ENCODE data around the gene SERPINE2.

The SERPINE2 gene

GRCh38 chr2:224040753-224041152 is 1.7 kb upstream of the SERPINE2 start:
- Histone ChIP-seq H3K9ac (ENCODE audit: low read depth, low read length) (no peak overlapping the region), H3K9me3 (replicated peaks; ENCODE audit: low read length) (no peaks in the 10 kb centered on the region), H3K36me3 (ENCODE audit: insufficient read depth, low read length) (peaks cover 4% of the 10 kb centered on the region), H3K4me3 (ENCODE audit: low read length) (no peak overlapping the region), H3K27me3 (ENCODE audit: control insufficient read depth, insufficient read depth, low read length) (no peaks in the 10 kb centered on the region), H3K4me2 (ENCODE audit: low read length) (no peak overlapping the region), H3K4me1 (ENCODE audit: control insufficient read depth, insufficient read depth, low read length) (peaks cover 16% of the 10 kb centered on the region)

DNA sequence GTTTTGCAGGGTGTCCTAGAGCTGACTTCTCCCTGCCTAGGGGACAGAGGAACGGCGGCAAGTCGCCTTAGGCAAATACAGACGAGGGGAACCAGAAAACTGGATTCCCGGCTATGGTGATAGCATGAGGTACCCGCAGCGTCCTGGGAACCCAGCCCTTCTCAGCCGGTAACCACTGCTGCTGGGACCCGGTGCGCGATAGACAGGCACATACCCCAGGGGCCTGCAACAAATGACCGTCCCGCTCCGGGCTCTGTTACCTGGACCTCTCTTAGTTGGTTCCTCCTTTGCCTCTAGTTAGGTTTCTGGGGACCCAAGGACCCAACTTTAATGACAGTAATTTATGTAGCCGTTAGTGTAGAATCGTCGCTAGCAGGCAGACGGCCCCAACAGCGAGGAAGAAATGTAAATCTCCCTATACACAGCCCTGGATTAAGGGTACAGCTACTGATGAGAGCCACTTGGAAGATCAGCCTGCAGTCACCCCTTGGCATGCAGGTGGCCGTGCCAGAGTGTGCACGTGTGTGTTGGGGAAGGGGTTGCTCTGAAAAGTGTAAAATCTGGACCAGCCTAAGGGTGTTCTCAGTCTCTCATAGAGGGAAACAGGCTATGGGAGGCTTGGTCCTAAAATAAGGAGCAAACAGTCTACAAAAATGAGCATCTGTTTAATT is 819 bp upstream of the SERPINE2 start:
- H3K4me1 ChIP-seq (ENCODE audit: control insufficient read depth, insufficient read depth, low read length): peaks cover 19% of the 10 kb centered on the region
- no peaks in the 10 kb centered on the region for H3K9me3 ChIP-seq (replicated peaks; ENCODE audit: low read length)
- peak overlapping the region; percentile 83 for H3K4me3 ChIP-seq (ENCODE audit: low read length)
- H3K4me2 ChIP-seq (ENCODE audit: low read length): peak overlapping the region; percentile 81
- no peaks in the 10 kb centered on the region for H3K27me3 ChIP-seq (ENCODE audit: control insufficient read depth, insufficient read depth, low read length)
- peaks cover 9% of the 10 kb centered on the region for H3K36me3 ChIP-seq (ENCODE audit: insufficient read depth, low read length)
- peak overlapping the region; percentile 81 for H3K9ac ChIP-seq (ENCODE audit: low read depth, low read length)

DNA sequence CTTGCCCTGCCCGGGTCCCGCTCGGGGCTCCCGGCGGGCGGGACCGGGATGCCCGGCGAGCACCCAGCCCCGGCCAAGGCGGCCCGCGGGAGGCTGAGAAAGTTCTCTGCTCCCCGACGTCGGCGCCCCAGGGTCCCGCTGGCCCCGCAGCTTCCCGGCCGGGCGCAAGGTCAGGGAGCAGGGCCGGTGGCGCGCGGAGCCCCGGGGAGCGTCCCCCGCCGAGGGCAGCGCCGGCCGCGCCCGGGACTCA is 331 bp downstream of the SERPINE2 start:
- H3K9me3 ChIP-seq (replicated peaks; ENCODE audit: low read length): no peaks in the 10 kb centered on the region
- peak overlapping the region; percentile 81 for H3K4me2 ChIP-seq (ENCODE audit: low read length)
- H3K36me3 ChIP-seq (ENCODE audit: insufficient read depth, low read length): peaks cover 12% of the 10 kb centered on the region
- H3K27me3 ChIP-seq (ENCODE audit: control insufficient read depth, insufficient read depth, low read length): no peaks in the 10 kb centered on the region
- peak overlapping the region; percentile 81 for H3K9ac ChIP-seq (ENCODE audit: low read depth, low read length)
- peak overlapping the region; percentile 83 for H3K4me3 ChIP-seq (ENCODE audit: low read length)
- H3K4me1 ChIP-seq (ENCODE audit: control insufficient read depth, insufficient read depth, low read length): peaks cover 19% of the 10 kb centered on the region

DNA sequence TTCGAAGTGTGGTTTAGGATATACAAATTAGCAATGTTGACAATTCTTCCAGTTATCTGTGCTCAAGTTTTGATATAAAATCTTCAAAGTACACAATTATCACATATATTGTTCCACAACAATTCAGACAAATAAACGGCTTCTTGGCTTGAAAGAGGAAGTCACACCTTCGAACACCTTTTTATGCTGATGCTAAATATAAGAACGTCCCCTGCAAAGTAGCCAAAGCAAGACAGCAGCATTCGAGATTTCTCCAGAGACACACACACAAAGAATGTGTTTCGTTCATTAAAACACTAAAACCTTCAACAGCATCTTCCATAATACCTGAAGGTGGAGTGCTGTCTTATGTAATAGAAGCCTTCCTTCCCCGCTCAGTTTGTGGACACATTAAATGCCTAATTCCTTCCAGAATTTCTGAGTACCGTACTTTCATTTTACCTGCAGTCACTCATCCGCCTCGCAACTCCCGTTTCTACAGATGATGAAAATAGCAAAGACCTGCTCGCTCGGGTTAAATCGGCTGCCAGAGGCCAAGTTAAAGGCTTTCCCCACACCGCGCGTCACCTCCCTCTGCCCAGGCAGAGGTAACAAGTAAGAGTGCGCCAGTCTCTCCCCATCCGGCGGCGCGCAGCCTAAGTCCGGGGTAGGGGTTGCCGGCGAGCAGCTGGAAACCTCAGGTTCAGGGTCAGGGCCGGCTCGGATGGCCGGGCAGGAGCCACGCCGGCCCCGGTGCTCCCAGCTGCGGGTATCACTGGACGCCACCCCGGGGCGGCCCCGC is 847 bp downstream of the SERPINE2 start:
- Histone ChIP-seq H3K27me3 (ENCODE audit: control insufficient read depth, insufficient read depth, low read length) (no peaks in the 10 kb centered on the region), H3K36me3 (ENCODE audit: insufficient read depth, low read length) (peaks cover 12% of the 10 kb centered on the region), H3K9ac (ENCODE audit: low read depth, low read length) (peak overlapping the region; percentile 81), H3K4me3 (ENCODE audit: low read length) (peak overlapping the region; percentile 83), H3K9me3 (replicated peaks; ENCODE audit: low read length) (no peaks in the 10 kb centered on the region), H3K4me1 (ENCODE audit: control insufficient read depth, insufficient read depth, low read length) (peaks cover 19% of the 10 kb centered on the region), H3K4me2 (ENCODE audit: low read length) (peak overlapping the region; percentile 81)

GRCh38 chr2:224036731-224037361 is 2.2 kb downstream of the SERPINE2 start:
- Histone ChIP-seq H3K27me3 (ENCODE audit: control insufficient read depth, insufficient read depth, low read length) (no peaks in the 10 kb centered on the region), H3K4me3 (ENCODE audit: low read length) (peak overlapping the region; percentile 83), H3K4me2 (ENCODE audit: low read length) (peak overlapping the region; percentile 81), H3K9ac (ENCODE audit: low read depth, low read length) (no peak overlapping the region), H3K36me3 (ENCODE audit: insufficient read depth, low read length) (peaks cover 17% of the 10 kb centered on the region), H3K4me1 (ENCODE audit: control insufficient read depth, insufficient read depth, low read length) (peaks cover 19% of the 10 kb centered on the region), H3K9me3 (replicated peaks; ENCODE audit: low read length) (no peaks in the 10 kb centered on the region)

GRCh38 chr2:224034017-224034416 is 5.1 kb downstream of the SERPINE2 start:
- Histone ChIP-seq H3K4me1 (ENCODE audit: control insufficient read depth, insufficient read depth, low read length) (peaks cover 19% of the 10 kb centered on the region), H3K4me3 (ENCODE audit: low read length) (no peak overlapping the region), H3K9ac (ENCODE audit: low read depth, low read length) (no peak overlapping the region), H3K4me2 (ENCODE audit: low read length) (no peak overlapping the region), H3K9me3 (replicated peaks; ENCODE audit: low read length) (no peaks in the 10 kb centered on the region), H3K27me3 (ENCODE audit: control insufficient read depth, insufficient read depth, low read length) (no peaks in the 10 kb centered on the region), H3K36me3 (ENCODE audit: insufficient read depth, low read length) (peaks cover 35% of the 10 kb centered on the region)

DNA sequence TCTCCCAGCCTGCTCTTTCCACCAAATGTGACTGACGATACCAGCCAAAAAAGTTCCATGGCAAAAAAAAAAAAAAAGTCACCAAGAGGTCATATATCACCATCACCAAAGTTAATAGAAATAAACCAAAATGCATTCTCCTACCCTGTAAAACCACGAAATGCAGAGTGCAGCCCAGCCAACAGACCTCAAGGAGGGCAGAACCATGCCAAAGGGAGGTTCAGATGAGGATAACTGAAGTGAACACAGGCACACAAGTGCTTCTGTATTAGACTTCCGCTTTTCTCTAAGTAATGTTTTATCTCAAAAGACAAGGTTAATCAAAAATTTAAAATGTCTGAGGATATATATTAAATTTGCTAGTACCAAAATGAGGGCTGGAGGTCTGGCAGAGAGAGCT is 5.5 kb downstream of the SERPINE2 start:
- Histone ChIP-seq H3K9ac (ENCODE audit: low read depth, low read length) (no peak overlapping the region), H3K9me3 (replicated peaks; ENCODE audit: low read length) (no peaks in the 10 kb centered on the region), H3K36me3 (ENCODE audit: insufficient read depth, low read length) (peaks cover 37% of the 10 kb centered on the region), H3K4me3 (ENCODE audit: low read length) (no peak overlapping the region), H3K4me2 (ENCODE audit: low read length) (no peak overlapping the region), H3K4me1 (ENCODE audit: control insufficient read depth, insufficient read depth, low read length) (peaks cover 19% of the 10 kb centered on the region), H3K27me3 (ENCODE audit: control insufficient read depth, insufficient read depth, low read length) (no peaks in the 10 kb centered on the region)

GRCh38 chr2:224032283-224032682 is 6.8 kb downstream of the SERPINE2 start:
- no peaks in the 10 kb centered on the region for H3K9me3 ChIP-seq (replicated peaks; ENCODE audit: low read length)
- no peak overlapping the region for H3K4me2 ChIP-seq (ENCODE audit: low read length)
- H3K27me3 ChIP-seq (ENCODE audit: control insufficient read depth, insufficient read depth, low read length): no peaks in the 10 kb centered on the region
- H3K9ac ChIP-seq (ENCODE audit: low read depth, low read length): no peak overlapping the region
- peaks cover 16% of the 10 kb centered on the region for H3K4me1 ChIP-seq (ENCODE audit: control insufficient read depth, insufficient read depth, low read length)
- H3K36me3 ChIP-seq (ENCODE audit: insufficient read depth, low read length): peaks cover 45% of the 10 kb centered on the region
- H3K4me3 ChIP-seq (ENCODE audit: low read length): no peak overlapping the region

GRCh38 chr2:224031358-224031970 is 7.6 kb downstream of the SERPINE2 start:
- Histone ChIP-seq H3K27me3 (ENCODE audit: control insufficient read depth, insufficient read depth, low read length) (no peaks in the 10 kb centered on the region), H3K36me3 (ENCODE audit: insufficient read depth, low read length) (peaks cover 48% of the 10 kb centered on the region), H3K9me3 (replicated peaks; ENCODE audit: low read length) (no peaks in the 10 kb centered on the region), H3K9ac (ENCODE audit: low read depth, low read length) (no peak overlapping the region), H3K4me1 (ENCODE audit: control insufficient read depth, insufficient read depth, low read length) (peaks cover 10% of the 10 kb centered on the region), H3K4me2 (ENCODE audit: low read length) (no peak overlapping the region), H3K4me3 (ENCODE audit: low read length) (no peak overlapping the region)

DNA sequence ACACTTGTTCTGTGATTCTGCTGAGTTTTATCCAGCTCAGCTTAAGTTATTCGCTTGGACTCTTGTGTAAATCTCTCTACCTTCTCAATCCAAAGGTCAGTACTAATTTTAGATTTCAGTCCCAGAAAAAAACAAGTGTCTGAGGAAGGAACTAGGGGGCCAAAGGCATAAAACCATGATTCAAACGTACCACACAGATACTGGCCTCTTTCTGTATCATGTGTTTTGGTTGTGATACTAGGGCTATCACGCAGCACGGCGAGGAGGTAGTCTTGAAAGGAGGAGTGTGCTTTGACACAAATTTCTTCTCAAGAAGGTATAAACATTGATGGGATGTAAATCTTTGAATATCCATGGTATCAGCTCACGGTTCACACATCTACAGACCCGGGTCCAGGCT is 8.3 kb downstream of the SERPINE2 start:
- Histone ChIP-seq H3K27me3 (ENCODE audit: control insufficient read depth, insufficient read depth, low read length) (no peaks in the 10 kb centered on the region), H3K9ac (ENCODE audit: low read depth, low read length) (no peak overlapping the region), H3K36me3 (ENCODE audit: insufficient read depth, low read length) (peaks cover 50% of the 10 kb centered on the region)

DNA sequence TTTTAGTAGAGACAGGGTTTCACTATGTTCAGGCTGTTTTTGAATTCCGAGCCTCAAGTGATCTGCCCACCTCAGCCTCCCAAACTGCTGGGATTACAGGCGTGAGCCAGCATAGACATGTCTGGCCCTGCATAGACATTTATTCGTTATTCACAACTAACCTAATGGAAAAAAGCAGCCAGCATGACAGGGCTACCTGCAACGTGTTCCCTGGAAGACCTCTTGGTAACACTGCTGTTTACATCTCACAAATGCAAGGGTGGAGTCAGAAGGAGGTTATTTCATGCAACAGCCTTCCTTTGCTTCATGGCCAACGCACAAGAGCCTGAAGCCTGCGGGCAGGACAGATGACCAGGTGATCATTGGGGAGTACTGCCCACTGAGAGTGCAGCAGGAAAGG is 9.2 kb downstream of the SERPINE2 start:
- Histone ChIP-seq H3K9me3 (replicated peaks; ENCODE audit: low read length) (no peaks in the 10 kb centered on the region), H3K27me3 (ENCODE audit: control insufficient read depth, insufficient read depth, low read length) (no peaks in the 10 kb centered on the region), H3K4me2 (ENCODE audit: low read length) (no peak overlapping the region), H3K4me3 (ENCODE audit: low read length) (no peak overlapping the region), H3K4me1 (ENCODE audit: control insufficient read depth, insufficient read depth, low read length) (peaks cover 13% of the 10 kb centered on the region), H3K36me3 (ENCODE audit: insufficient read depth, low read length) (peaks cover 53% of the 10 kb centered on the region), H3K9ac (ENCODE audit: low read depth, low read length) (no peak overlapping the region)

More for the DNA sequence above, 8.3 kb downstream of the SERPINE2 start:
- H3K4me2 ChIP-seq (ENCODE audit: low read length): no peak overlapping the region
- H3K9me3 ChIP-seq (replicated peaks; ENCODE audit: low read length): no peaks in the 10 kb centered on the region
- no peak overlapping the region for H3K4me3 ChIP-seq (ENCODE audit: low read length)
- H3K4me1 ChIP-seq (ENCODE audit: control insufficient read depth, insufficient read depth, low read length): peaks cover 12% of the 10 kb centered on the region

All from skeletal muscle satellite cell (primary cell).